Mesendoderm (in vitro differentiated cells): ENCODE data around the gene PER3.

Source experiments
- DNase-seq: peaks from one replicate; pipeline ENCODE4 v3.0.0; 2013
- H2AK5ac ChIP-seq: 2 replicates; pipeline ENCODE4 v1.6.1; 2013; ENCODE audit warnings: low read length, inconsistent platforms
- H2BK120ac ChIP-seq: 2 replicates; pipeline ENCODE4 v1.6.1; 2013; ENCODE audit warnings: low read depth, mild to moderate bottlenecking, low read length, moderate library complexity, mixed read lengths
- H2BK15ac ChIP-seq: replicated peaks from 2 replicates; pipeline ENCODE4 v1.6.1; 2013; ENCODE audit warnings: low read depth, mild to moderate bottlenecking, moderate library complexity
- H2BK5ac ChIP-seq: 2 replicates; pipeline ENCODE4 v1.6.1; 2013; ENCODE audit warnings: low read length, inconsistent platforms
- H3K18ac ChIP-seq: 2 replicates; pipeline ENCODE4 v1.6.1; 2013; ENCODE audit warnings: mild to moderate bottlenecking, low read length, mixed read lengths
- H3K23ac ChIP-seq: one replicate; pipeline ENCODE4 v1.6.1; 2013; ENCODE audit warnings: low read length
- H3K27ac ChIP-seq: 2 replicates; pipeline ENCODE4 v1.5.1; 2013; ENCODE audit warnings: low read depth, mild to moderate bottlenecking, inconsistent platforms, low read length, moderate library complexity
- H3K27me3 ChIP-seq: 2 replicates; pipeline ENCODE4 v1.6.1; 2013; ENCODE audit warnings: low read length, control low read depth, mild to moderate bottlenecking, inconsistent platforms; ENCODE audit not compliant: insufficient read depth, poor library complexity
- H3K36me3 ChIP-seq: 2 replicates; pipeline ENCODE4 v1.6.1; 2013; ENCODE audit warnings: low read length, inconsistent platforms; ENCODE audit not compliant: control insufficient read depth, insufficient read depth
- H3K4ac ChIP-seq: one replicate; pipeline ENCODE4 v1.6.1; 2013; ENCODE audit warnings: low read depth, mild to moderate bottlenecking, low read length, moderate library complexity
- H3K4me1 ChIP-seq: 2 replicates; pipeline ENCODE4 v1.6.1; 2013; ENCODE audit warnings: low read depth, low read length, inconsistent platforms; ENCODE audit not compliant: control insufficient read depth
- H3K4me2 ChIP-seq: 2 replicates; pipeline ENCODE4 v1.6.1; 2013; ENCODE audit warnings: low read length
- H3K4me3 ChIP-seq: 2 replicates; pipeline ENCODE4 v1.5.1; 2013; ENCODE audit warnings: mild to moderate bottlenecking, low read length
- H3K56ac ChIP-seq: one replicate; pipeline ENCODE4 v1.6.1; 2013; ENCODE audit warnings: low read length
- H3K79me1 ChIP-seq: 2 replicates; pipeline ENCODE4 v1.6.1; 2013; ENCODE audit warnings: low read length, inconsistent platforms
- H3K79me2 ChIP-seq: 2 replicates; pipeline ENCODE4 v1.6.1; 2013; ENCODE audit warnings: mild to moderate bottlenecking, low read length; ENCODE audit not compliant: control insufficient read depth, insufficient read depth
- H3K9ac ChIP-seq: 2 replicates; pipeline ENCODE4 v1.6.1; 2013; ENCODE audit warnings: low read length, inconsistent platforms
- H4K5ac ChIP-seq: one replicate; pipeline ENCODE4 v1.6.1; 2013; ENCODE audit warnings: low read length
- H4K8ac ChIP-seq: one replicate; pipeline ENCODE4 v1.6.1; 2013; ENCODE audit warnings: low read depth, mild to moderate bottlenecking, control low read depth, low read length, moderate library complexity
- WGBS: extraction: QIAGEN DNeasy Blood & Tissue Kit; methylation state at CpG from one replicate; pipeline ENCODE4 v1.1.7; 2013; ENCODE audit warnings: low lambda C conversion rate, missing lambda C conversion rate; ENCODE audit not compliant: insufficient coverage; ENCODE audit errors: extremely low coverage; 5-methylcytosine and 5-hydroxymethylcytosine counted together

PER3 gene

DNA sequence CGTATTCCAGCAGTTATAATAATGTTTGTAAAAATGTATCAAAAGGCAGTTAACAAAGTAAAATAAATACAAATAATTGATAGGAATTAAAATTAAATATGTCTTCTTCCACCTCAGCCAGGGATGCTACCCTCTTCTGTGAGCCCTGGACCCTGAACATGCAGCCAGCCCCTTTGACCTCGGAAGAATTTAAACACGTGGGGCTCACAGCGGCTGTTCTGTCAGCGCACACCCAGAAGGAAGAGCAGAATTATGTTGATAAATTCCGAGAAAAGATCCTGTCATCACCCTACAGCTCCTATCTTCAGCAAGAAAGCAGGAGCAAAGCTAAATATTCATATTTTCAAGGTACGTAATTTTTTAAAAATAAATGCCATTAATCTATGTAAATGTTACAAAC, 42.3 kb downstream of the PER3 start:
- H3K9ac ChIP-seq, result no peak overlapping the region
- H3K18ac ChIP-seq, result no peak overlapping the region
- H4K5ac ChIP-seq, result no peak overlapping the region
- no peak overlapping the region for H3K23ac ChIP-seq
- H3K27ac ChIP-seq, result no peak overlapping the region
- no peaks in the 10 kb centered on the region for H3K27me3 ChIP-seq
- H3K4me1 ChIP-seq, result no peaks in the 10 kb centered on the region
- H3K79me1 ChIP-seq, result no peaks in the 10 kb centered on the region
- H2BK120ac ChIP-seq, result no peak overlapping the region
- H4K8ac ChIP-seq, result no peak overlapping the region
- H3K56ac ChIP-seq, result no peak overlapping the region
- H2BK5ac ChIP-seq, result no peak overlapping the region
- H3K4me3 ChIP-seq, result no peak overlapping the region
- H3K36me3 ChIP-seq, result no peaks in the 10 kb centered on the region
- no CpG with 5 or more reads among the region's 7 CpGs for WGBS
- H3K4me2 ChIP-seq, result no peak overlapping the region
- H3K79me2 ChIP-seq, result no peaks in the 10 kb centered on the region
- no peak for DNase-seq
- H2BK15ac ChIP-seq, result no peak overlapping the region
- no peak overlapping the region for H3K4ac ChIP-seq
- H2AK5ac ChIP-seq, result no peak overlapping the region

DNA sequence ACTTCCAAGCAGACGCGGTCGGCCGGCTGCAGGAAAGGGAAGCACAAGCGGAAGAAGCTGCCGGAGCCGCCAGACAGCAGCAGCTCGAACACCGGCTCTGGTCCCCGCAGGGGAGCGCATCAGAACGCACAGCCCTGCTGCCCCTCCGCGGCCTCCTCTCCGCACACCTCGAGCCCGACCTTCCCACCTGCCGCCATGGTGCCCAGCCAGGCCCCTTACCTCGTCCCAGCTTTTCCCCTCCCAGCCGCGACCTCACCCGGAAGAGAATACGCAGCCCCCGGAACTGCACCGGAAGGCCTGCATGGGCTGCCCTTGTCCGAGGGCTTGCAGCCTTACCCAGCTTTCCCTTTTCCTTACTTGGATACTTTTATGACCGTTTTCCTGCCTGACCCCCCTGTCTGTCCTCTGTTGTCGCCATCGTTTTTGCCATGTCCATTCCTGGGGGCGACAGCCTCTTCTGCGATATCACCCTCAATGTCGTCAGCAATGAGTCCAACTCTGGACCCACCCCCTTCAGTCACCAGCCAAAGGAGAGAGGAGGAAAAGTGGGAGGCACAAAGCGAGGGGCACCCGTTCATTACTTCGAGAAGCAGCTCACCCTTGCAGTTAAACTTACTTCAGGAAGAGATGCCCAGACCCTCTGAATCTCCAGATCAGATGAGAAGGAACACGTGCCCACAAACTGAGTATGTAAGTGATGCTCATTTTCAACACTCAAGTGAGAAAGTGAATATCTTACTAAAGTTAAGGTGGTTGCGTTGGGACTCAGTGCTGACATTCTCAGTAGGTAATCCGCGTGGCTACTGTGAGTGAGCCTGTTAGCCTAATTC, 43.2 kb downstream of the PER3 start:
- Histone ChIP-seq H3K23ac (no peak overlapping the region), H3K79me1 (no peaks in the 10 kb centered on the region), H3K27me3 (no peaks in the 10 kb centered on the region), H3K27ac (no peak overlapping the region), H2AK5ac (no peak overlapping the region), H3K56ac (no peak overlapping the region), H3K4me2 (no peak overlapping the region), H4K5ac (no peak overlapping the region), H2BK120ac (no peak overlapping the region), H2BK15ac (no peak overlapping the region), H3K36me3 (no peaks in the 10 kb centered on the region), H3K4me1 (no peaks in the 10 kb centered on the region), H3K4me3 (no peak overlapping the region), H3K79me2 (no peaks in the 10 kb centered on the region), H3K9ac (no peak overlapping the region), H2BK5ac (no peak overlapping the region), H3K4ac (no peak overlapping the region), H3K18ac (no peak overlapping the region), H4K8ac (no peak overlapping the region)
- DNase-seq, result no peak
- WGBS, result no CpG with 5 or more reads among the region's 39 CpGs

DNA sequence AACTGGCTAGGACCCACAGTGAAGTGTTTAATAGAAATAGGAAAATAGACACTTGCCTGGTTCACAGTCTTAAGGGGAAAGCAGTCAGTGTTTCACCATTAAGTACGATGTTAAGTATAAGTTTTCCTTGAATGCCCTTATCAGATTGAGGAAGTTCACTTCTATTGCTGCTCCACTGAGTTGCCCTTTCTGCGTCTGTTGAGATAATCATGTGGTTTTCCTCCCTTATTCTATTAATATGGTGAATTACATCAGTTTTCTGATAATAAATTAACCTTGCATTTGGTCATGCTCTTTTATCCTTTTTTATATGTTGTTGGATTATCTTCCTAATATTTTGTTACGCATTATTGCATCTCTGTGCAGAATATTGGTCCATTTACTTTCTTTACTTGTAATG, 47.4 kb downstream of the PER3 start:
- Histone ChIP-seq H2BK15ac (no peak overlapping the region), H3K4me3 (no peak overlapping the region), H2BK120ac (no peak overlapping the region), H3K27me3 (no peaks in the 10 kb centered on the region), H3K36me3 (no peaks in the 10 kb centered on the region), H3K79me2 (no peaks in the 10 kb centered on the region), H3K4me1 (no peaks in the 10 kb centered on the region), H3K9ac (no peak overlapping the region), H3K4me2 (no peak overlapping the region), H2AK5ac (no peak overlapping the region), H3K23ac (no peak overlapping the region), H2BK5ac (no peak overlapping the region), H4K8ac (no peak overlapping the region), H3K27ac (no peak overlapping the region), H3K56ac (no peak overlapping the region), H3K4ac (no peak overlapping the region), H3K79me1 (no peaks in the 10 kb centered on the region), H4K5ac (no peak overlapping the region), H3K18ac (no peak overlapping the region)
- WGBS, result no CpG with 5 or more reads among the region's 3 CpGs
- DNase-seq, result no peak

DNA sequence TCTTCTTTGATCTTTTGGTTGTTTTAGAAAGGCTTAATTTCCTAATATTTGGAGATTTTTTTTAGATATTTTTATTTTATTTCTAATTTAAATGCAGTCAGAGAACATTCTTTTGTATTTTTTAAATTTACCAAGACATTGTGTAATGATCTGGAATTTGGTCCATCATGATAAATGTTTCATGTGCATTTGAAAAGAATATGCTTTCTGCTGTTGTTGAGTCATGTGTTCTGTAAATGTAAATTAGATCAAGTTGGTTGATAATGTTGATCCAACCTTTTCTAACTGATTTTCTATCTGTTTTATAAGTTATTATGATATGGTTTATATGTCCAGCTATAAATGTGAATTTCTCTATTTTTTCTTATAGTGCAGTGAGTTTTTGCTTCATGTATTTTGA, 48.9 kb downstream of the PER3 start:
- Histone ChIP-seq H3K79me1 (no peaks in the 10 kb centered on the region), H2BK15ac (no peak overlapping the region), H4K5ac (no peak overlapping the region), H2AK5ac (no peak overlapping the region), H3K4me1 (no peaks in the 10 kb centered on the region), H3K4ac (no peak overlapping the region), H3K23ac (no peak overlapping the region), H3K4me3 (no peak overlapping the region), H2BK5ac (no peak overlapping the region), H3K9ac (no peak overlapping the region), H3K18ac (no peak overlapping the region), H2BK120ac (no peak overlapping the region), H3K79me2 (no peaks in the 10 kb centered on the region), H3K27ac (no peak overlapping the region), H4K8ac (no peak overlapping the region), H3K56ac (no peak overlapping the region), H3K4me2 (no peak overlapping the region), H3K36me3 (no peaks in the 10 kb centered on the region), H3K27me3 (no peaks in the 10 kb centered on the region)
- DNase-seq, result no peak

DNA sequence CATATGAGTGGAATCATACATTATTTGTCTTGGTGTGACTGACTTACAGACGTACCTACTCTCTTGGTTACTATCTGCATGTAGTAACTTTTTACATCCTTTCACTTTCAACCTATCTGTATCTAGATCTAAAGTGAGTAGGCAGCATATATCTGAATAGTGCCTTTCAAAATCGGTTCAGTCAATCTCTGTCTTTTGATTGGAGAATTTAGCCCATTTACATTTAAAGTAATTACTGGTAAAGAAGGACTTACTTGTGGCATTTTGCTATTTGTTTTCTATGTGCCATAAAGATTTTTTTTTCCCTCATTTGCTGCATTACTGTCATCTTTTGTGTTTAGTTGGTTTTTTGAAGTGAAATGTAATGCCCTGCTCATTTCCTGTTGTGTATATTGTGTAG, 54.6 kb downstream of the PER3 start:
- Histone ChIP-seq H3K4me3 (no peak overlapping the region), H3K27ac (no peak overlapping the region), H2BK5ac (no peak overlapping the region), H3K79me2 (no peaks in the 10 kb centered on the region), H2BK120ac (no peak overlapping the region), H3K4me2 (no peak overlapping the region), H3K36me3 (no peaks in the 10 kb centered on the region), H3K27me3 (no peaks in the 10 kb centered on the region), H2AK5ac (no peak overlapping the region), H3K23ac (no peak overlapping the region), H3K9ac (no peak overlapping the region), H4K8ac (no peak overlapping the region), H3K18ac (no peak overlapping the region), H3K4ac (no peak overlapping the region), H2BK15ac (no peak overlapping the region), H3K4me1 (no peaks in the 10 kb centered on the region), H4K5ac (no peak overlapping the region), H3K79me1 (no peaks in the 10 kb centered on the region), H3K56ac (no peak overlapping the region)
- no peak for DNase-seq
- no CpG with 5 or more reads among the region's 2 CpGs for WGBS

DNA sequence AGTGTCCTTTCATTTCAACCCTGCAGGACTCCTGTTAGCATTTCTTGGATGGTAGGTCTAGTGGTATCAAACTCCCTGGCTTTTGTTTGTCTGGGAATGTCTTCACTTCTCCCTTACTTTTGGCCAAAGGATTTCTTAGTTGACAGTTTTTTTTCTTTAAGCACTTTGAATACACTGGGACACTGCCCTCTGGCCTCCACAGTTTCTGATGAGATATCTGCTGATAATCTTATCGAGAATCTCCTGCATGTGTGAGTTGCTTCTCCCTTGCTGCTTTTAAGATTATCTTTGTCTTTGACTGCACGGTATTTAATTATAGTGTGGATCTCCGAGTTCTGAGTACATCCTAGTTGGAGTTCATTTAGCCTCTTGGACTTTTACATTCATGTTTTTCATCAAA, 55.4 kb downstream of the PER3 start:
- Histone ChIP-seq H2BK120ac (no peak overlapping the region), H3K23ac (no peak overlapping the region), H3K4me2 (no peak overlapping the region), H3K4ac (no peak overlapping the region), H2BK5ac (no peak overlapping the region), H4K8ac (no peak overlapping the region), H3K4me3 (no peak overlapping the region), H3K18ac (no peak overlapping the region), H3K79me2 (no peaks in the 10 kb centered on the region), H3K36me3 (no peaks in the 10 kb centered on the region), H3K79me1 (no peaks in the 10 kb centered on the region), H4K5ac (no peak overlapping the region), H3K27me3 (no peaks in the 10 kb centered on the region), H2AK5ac (no peak overlapping the region), H3K56ac (no peak overlapping the region), H3K4me1 (no peaks in the 10 kb centered on the region), H3K9ac (no peak overlapping the region), H2BK15ac (no peak overlapping the region), H3K27ac (no peak overlapping the region)
- no CpG with 5 or more reads among the region's 3 CpGs for WGBS
- peak; percentile 90 for DNase-seq
